GM12878 (cell line): Measurements from ENCODE around the gene HS3ST3A1.

ENCODE experiments used
- CTCF ChIP-seq, 3 experiments: IDR thresholded peaks in 2 of 3; conservative IDR thresholded peaks in 1 of 3; 2 replicates each; pipeline ENCODE4 v1.5.1; 2011; ENCODE audit warnings: low read depth in 3 of 3, low read length in 3 of 3, mild to moderate bottlenecking in 3 of 3, control low read depth in 2 of 3, moderate library complexity in 2 of 3, inconsistent platforms in 1 of 3, mixed read lengths in 1 of 3; ENCODE audit not compliant: control insufficient read depth in 2 of 3, insufficient read depth in 1 of 3; ENCODE audit errors: extremely low read depth in 1 of 3
- MYC ChIP-seq: IDR thresholded peaks from 2 replicates; pipeline ENCODE4 v1.6.1; 2011; ENCODE audit warnings: mild to moderate bottlenecking, low read length, moderate library complexity, inconsistent platforms; ENCODE audit not compliant: insufficient read depth, insufficient replicate concordance, insufficient read length, severe bottlenecking
- SP1 ChIP-seq: IDR thresholded peaks from one replicate; pipeline ENCODE4 v1.6.1; 2011; ENCODE audit warnings: low read depth, low read length

GRCh38 chr17:13594762-13595598, 6.7 kb downstream of the HS3ST3A1 start:
- TF ChIP-seq CTCF (IDR thresholded peaks at IDR 0.05 in 2 of 3, conservative IDR thresholded peaks at IDR 0.05 in 1 of 3; ENCODE audit: control insufficient read depth in 2 of 3, extremely low read depth in 1 of 3, insufficient read depth in 1 of 3, low read depth in 3 of 3, low read length in 3 of 3) (peak; percentile 72 to 81 (median 74)), SP1 (no peak), MYC (no peak)
